HG02973 (cell line): ENCODE results near the gene PTPN6.

ENCODE experiments used
- ATAC-seq: cut with Tn5 transposase; IDR thresholded peaks from one replicate; pipeline ENCODE4 v1.9.1; 2021; ENCODE audit warnings: moderate library complexity; ENCODE audit not compliant: unreplicated experiment

The PTPN6 gene

GRCh38 chr12:6921996-6922946 lies 28.9 kb upstream of the PTPN6 start:
- ATAC-seq, result no peak

- ATAC-seq, result no peak
These were observed 28.0 kb upstream of the PTPN6 start for GRCh38 chr12:6923003-6923732.

GRCh38 chr12:6923851-6924250 lies 27.3 kb upstream of the PTPN6 start:
- ATAC-seq, result no peak

DNA sequence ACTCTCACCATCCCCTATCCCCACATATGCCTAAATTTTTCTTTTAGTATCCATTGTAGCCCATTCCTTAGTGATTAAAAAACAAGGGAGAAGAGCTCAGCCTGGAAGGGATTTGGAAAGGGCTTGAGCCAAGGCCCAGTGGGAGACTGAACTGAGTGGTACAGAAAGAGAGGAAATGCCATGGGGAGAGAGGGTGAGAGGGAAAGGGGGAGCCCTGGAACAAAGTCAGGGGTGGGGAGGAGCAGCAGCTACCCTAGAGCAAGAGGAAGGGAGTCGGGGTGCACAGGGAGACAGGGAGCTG lies 26.0 kb upstream of the PTPN6 start:
- no peak for ATAC-seq

DNA sequence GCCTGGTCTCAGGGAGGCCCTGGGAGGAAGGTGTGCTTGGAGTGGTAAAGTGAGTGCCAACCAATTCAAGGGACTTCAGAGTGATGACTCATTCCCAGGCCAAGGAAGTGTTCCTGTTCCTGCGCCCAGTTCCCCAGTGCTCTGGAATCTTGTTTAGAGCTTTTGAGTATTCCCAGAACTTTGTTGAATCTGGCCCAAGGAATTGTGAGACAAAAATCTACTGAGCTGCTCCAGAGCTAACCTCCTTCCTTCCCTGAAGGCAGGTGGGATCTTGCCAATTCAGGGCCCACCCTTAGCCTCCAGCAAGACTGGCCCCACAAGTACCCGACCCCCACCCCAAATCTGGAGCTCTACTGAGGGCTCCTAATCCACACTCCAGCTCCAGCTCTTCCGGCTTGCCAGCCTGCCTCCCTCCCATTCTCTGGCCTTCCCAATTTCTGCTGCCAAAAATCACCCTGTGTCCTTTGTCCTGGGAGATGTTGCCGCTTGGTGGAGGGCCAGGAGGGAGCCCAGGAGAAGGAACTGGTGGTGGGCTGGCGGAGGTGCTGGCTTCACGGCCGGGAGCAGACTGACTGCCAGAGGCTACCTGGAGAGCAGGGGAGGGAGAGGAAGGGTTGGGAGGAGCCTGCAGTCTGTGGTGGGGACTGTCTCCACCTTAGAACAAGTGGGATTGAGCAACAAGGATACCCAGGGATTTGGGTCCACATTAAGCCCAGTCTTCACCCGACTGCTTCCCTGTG lies 25.4 kb upstream of the PTPN6 start:
- ATAC-seq, result no peak

DNA sequence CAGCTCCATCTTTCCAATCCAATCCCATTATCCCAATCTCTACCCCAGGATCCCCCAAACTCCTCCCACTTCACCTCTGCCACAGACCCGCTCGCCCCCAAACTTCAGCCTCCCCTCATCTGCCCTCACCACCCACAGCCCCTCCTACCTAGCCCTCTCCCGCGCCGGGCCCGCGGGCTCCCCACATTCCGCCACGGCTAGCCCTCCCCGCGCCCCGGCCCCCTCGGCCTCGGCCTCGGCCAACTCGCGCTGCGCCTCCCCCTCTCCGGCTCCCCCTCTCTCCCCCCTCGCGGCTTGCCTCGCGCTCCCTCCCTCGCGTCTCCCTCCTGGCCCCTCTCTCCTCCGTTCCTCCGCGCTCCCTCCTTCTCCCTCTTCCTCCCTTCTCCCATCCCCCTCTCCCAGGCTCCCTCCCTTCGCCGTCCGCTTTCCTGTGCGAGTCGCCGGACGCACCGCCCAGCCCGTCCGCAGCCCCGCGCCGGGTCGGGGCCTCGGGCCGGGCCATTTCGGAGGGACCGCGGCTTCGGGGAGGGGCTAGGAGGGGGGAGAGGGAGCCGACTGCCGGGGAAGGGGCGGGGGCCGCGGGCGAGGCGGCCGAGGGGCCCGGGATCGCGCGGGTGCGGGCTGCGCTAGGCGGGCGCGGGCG lies 23.7 kb upstream of the PTPN6 start, which contains the start of gene ATN1:
TSS of gene ATN1 (plus strand) at position 581 of the 643 bp plus-strand sequence. CDS start 6,043 bp downstream, outside the sequence.
- no peak for ATAC-seq

DNA sequence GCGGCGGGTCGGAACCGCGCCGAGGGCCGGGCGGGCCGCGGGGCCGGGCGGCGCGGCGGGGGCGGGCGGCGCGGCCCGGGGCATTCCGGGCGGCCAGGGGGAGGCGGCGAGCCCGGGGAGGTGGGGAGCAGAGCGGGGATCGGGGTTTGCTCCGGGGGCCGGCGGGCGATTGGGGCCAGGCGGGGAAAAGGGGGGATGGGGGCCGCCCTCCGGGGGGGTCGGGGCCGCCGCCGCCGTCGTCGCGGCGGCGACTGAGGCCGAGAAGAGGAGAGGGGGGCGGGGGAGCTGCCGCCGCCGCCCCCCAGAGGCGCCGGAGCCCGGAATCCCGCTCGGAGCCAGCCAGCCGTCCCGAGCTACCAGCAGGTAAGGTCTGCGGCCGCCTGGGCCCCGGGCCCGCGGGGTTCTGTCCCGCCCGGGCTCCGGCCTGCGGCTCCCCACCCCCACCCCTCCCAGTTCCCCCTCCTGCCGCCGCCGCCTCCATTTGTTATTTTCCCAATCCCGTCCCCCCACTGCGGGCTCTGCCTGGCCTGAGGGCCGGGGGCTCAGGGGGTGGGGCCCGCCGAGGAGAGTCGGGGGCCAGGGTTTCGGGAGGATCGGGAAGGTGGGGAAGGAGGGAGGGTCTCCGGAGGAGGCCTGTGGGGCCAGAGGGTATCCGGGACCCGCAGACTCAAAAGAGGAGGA lies 23.0 kb upstream of the PTPN6 start:
- ATAC-seq, result no peak

- ATAC-seq, result no peak
These were observed 22.3 kb upstream of the PTPN6 start for GRCh38 chr12:6928703-6929407.

DNA sequence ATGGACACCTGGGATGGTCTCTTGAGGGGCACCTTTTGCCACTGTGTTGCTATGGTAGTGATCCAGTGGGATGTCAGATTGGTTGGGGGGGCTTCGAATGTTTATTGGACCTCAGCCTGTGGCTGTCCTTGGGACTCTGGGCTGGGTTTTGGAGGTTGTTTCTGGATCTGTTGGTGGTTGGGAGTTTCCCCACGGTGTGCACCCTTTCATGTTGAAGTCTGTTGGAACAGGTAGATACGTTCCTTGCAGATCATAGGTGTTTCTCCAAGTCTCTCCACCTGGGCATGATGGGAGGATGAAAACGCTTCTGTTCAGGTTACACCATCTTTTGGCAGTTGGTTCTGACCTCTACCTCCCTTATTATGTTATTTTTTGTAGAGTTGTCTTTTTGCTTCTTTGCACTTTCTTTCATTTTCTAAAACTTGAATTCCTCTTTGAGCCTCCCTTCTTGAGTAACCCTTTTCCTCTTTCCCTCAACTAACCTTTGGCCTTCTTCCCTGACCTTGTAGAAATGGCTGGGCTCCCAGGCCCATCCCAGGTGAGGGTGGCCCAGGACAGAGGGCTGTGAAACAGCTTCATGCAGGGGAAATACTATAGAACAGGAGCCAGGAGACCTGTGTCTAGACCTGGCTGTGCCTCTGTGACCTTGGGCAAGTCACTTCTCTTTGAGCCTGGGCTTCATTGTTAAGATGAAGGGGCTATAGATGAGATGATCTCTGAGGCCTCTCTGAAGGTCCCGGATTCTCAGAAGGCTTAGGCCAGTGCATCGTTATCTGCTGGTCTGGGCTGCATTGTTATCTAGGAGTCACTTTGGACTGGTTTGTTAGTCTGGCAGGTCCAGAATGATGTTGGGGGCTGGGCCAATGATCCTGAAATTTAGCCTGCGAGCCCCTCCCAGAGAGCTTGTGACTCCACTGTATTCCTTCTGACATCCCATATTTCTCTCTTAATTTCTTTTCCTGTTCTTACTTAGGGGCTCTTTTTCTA lies 21.4 kb upstream of the PTPN6 start:
- no peak for ATAC-seq

DNA sequence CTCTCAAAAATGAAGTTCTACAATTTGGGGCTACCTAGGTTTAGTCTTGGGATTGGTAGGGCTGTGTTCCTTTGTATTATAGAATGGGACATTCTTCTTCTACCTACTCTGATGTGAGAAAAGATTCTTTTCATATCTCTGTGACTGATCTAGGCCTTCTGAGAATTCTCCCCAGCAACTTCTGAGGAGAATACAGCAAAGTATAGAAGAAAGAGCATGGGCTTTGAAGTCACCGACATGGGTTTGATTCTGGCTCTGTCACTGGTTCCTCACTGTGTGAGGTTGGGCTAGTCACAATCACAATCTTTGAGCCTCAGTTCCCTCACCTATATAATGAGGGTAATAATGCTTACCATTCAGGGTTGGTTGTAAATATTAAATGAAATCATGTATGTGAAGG lies 18.4 kb upstream of the PTPN6 start:
- no peak for ATAC-seq

DNA sequence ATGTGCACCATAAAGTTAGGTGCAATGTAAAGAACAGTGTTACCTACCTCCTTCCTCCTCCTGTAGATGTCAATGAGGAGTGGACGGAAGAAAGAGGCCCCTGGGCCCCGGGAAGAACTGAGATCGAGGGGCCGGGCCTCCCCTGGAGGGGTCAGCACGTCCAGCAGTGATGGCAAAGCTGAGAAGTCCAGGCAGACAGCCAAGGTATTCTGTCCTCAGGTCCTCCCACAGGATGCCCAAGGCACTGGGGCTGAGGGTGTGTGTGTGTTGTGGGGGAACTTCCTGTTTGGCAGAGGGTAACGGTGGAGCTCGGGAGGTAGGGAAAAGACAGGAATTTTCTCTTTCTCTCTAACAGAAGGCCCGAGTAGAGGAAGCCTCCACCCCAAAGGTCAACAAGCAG lies 17.0 kb upstream of the PTPN6 start:
- ATAC-seq, result no peak

DNA sequence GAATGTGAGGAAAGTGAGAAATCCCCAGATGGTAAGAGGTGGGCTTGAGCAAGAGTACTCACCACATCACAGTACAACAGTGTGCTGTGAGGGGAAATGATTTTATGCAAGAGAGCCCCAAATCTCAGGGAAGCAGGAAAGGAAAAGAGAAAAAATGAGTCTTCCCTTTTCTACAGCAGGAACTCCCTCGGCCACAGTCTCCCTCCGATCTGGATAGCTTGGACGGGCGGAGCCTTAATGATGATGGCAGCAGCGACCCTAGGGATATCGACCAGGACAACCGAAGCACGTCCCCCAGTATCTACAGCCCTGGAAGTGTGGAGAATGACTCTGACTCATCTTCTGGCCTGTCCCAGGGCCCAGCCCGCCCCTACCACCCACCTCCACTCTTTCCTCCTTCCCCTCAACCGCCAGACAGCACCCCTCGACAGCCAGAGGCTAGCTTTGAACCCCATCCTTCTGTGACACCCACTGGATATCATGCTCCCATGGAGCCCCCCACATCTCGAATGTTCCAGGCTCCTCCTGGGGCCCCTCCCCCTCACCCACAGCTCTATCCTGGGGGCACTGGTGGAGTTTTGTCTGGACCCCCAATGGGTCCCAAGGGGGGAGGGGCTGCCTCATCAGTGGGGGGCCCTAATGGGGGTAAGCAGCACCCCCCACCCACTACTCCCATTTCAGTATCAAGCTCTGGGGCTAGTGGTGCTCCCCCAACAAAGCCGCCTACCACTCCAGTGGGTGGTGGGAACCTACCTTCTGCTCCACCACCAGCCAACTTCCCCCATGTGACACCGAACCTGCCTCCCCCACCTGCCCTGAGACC lies 15.6 kb upstream of the PTPN6 start:
- no peak for ATAC-seq

GRCh38 chr12:6936194-6936635 lies 14.9 kb upstream of the PTPN6 start:
- ATAC-seq, result no peak

- no peak for ATAC-seq
These were observed 14.3 kb upstream of the PTPN6 start for GRCh38 chr12:6936636-6937480.

GRCh38 chr12:6937481-6938352 lies 13.4 kb upstream of the PTPN6 start:
- ATAC-seq, result peak; percentile 78
